Measurements from ENCODE around the gene SPEM3.

The SPEM3 gene
- total RNA-seq = 0 reads per million in 4 donors

- DNase-seq = no peak
These were observed at the start of gene SPEM3 for GRCh38 chr17:7428557-7428956. Gene SPEM3, plus strand, starts transcription at chr17:7428857. Its CDS starts 46 bp downstream, at chr17:7428903.

- no peak for DNase-seq
These were observed 49.5 kb upstream of the SPEM3 start for GRCh38 chr17:7379134-7379533.

DNA sequence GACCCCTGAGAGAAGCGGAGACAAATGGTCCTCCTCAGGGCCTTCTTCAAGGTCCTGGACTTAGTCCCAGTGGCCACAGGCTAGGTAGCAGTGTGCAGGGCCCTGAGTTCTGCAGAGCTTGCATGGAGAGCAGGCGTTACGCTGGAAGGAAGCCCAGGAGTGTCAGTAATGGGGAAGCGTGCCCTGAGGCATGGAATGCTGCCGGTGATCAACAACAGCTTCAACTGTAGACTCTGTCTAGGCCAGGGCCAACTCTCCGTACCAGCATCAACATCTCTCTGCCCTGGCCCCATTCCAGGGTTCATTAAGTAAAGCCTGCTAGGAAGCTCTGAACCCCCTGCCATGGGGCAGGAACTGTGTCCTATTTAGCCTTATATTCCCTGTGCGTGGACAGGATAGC lies 48.3 kb upstream of the SPEM3 start:
- no peak for DNase-seq

DNA sequence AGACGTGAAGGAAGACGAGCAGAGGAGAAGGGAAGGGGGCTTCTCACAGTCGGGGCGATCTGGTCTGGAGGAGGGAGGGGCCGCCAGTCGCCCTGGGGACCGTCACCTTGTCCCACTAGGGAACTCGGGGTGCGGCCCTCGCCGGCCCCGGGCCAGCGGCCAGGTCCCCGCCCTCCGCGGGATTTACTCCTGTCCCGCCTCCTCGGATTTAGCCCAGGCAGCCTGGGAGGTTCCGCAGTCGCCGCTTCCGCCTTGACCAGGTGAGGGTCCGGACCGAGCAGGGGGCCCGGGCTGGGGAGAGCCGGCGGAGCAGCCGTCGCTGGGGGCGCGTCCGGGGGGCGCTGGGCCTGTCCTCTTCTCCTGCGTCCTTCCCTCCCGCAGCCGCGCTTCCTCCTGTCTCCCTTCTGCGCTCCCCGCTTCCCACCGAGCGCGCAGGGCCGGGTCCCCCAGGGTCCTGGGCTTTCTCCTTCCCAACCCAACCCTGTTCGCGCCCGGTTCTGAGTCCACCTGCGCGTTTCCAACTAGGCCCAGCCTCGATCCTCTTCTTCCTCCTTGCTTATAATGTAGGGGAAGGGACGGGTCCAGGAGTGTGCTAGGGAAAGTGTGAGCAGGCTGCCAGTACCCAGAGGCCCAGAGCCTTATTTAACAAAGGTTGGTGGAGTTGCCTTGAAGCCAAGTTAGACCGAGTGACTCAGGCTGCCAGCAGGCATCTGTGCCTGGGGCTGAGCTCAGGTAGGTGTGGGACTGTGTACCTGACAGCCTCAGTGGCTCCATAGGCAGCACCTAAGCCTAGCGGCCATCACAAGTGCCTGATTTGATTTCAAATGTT lies 47.6 kb upstream of the SPEM3 start, which contains the start of gene TNK1:
TSS of gene TNK1 (plus strand) at position 235 of the 829 bp plus-strand sequence. CDS start 1,838 bp downstream, outside the sequence.
- DNase-seq = no peak

GRCh38 chr17:7382901-7383300 lies 45.8 kb upstream of the SPEM3 start:
- no peak for DNase-seq

DNA sequence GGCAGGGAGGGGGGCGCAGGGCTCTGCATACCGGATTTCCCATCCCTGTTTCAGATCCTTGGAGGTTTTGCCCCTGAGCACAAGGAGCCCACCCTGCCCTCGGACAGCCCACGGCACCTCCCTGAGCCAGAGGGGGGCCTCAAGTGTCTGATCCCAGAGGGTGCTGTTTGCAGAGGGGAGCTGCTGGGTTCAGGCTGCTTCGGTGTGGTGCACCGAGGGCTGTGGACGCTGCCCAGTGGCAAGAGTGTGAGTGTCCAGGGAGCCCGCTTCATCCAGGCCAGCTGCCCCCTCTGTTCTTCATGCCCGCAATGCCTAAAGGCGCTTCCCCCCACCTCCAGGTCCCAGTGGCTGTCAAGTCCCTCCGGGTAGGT lies 45.3 kb upstream of the SPEM3 start:
- DNase-seq = no peak

GRCh38 chr17:7383742-7384488 lies 44.7 kb upstream of the SPEM3 start:
- peak; percentile 62 to 82 (median 76) for DNase-seq

DNA sequence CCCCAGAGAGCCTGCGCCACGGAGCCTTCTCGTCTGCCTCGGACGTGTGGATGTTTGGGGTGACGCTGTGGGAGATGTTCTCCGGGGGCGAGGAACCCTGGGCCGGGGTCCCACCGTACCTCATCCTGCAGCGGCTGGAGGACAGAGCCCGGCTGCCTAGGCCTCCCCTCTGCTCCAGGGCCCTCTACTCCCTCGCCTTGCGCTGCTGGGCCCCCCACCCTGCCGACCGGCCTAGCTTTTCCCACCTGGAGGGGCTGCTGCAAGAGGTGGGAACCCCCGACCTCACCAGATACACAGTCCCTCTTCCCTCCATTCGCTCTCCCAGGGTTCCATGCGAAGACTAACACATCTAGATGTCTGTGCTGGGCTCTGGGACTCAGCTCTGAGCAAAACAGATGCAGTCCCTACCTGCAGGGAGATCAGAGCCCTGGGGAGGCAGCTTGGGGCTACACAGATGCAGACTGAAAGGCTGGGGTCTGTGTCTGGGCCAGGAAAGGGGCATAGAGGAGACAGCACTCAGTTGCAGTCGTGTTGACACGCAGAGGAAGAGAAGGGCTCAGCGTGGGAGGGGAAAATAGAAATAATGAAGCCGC lies 44.1 kb upstream of the SPEM3 start:
- DNase-seq = no peak

GRCh38 chr17:7388856-7389255 lies 39.8 kb upstream of the SPEM3 start:
- no peak for DNase-seq

GRCh38 chr17:7389924-7390910 lies 38.4 kb upstream of the SPEM3 start:
- no peak for DNase-seq

DNA sequence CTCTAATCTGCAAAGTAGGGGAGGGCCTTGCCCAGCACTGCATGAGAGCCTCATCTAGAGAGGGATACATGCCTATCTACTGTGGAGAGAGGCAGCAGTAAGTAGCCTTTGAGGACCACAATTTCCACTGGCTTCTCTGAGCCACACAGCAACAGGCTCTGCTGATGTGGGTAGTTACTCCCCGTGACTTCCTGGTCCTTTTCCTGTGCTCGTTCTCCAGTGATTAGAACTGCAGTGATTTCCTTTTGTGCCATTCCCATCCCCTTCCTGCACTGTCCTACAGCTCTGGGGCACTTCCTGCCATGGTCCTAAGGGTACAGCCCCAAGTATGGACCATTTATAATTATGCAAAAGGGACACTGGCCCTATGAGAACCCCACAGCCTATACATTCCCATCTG lies 37.4 kb upstream of the SPEM3 start:
- DNase-seq = no peak

- DNase-seq = no peak
These were observed 35.7 kb upstream of the SPEM3 start for GRCh38 chr17:7392696-7393612.

DNA sequence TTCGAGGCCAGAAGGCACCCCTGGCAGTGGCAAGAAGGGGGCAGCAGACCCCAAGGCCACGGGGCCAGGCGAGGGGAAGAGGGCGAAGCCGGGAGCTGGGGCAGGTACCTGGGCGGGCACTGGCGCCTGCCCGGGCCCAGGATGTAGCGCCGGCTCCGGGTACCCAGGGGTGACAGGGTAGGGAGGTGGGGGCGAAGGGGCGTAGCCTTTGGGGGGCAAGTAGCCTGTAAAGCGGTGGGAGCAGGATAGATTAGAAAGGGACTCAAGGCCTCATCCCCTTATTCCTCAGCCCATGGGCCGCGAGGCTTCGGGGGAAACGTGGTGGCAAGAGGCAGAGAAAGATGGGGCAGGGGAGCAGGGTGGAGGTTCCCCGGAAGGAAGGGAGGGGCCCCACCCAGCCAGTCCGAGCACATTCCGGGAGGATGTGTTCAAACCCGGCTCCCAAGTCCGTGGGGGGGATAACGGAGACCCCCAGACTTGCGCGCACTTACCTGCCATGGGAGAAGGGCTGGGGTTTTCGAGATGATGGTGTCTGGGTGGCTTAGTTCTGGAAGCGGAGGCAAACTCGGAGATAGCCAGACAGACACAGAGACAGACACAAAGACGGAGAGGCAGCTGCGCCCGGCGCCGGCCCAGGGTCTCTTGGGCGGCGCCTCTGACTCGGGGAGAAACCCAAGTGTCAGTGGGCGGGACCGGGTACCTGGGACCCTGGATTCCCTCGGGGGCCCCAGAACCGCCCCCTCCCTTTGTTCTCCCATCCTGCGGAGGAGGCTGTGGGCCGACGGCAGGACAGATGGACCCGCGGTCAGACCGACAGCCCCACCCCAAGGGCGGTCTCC lies 34.8 kb upstream of the SPEM3 start:
- peak; percentile 60 to 74 (median 68) for DNase-seq

DNA sequence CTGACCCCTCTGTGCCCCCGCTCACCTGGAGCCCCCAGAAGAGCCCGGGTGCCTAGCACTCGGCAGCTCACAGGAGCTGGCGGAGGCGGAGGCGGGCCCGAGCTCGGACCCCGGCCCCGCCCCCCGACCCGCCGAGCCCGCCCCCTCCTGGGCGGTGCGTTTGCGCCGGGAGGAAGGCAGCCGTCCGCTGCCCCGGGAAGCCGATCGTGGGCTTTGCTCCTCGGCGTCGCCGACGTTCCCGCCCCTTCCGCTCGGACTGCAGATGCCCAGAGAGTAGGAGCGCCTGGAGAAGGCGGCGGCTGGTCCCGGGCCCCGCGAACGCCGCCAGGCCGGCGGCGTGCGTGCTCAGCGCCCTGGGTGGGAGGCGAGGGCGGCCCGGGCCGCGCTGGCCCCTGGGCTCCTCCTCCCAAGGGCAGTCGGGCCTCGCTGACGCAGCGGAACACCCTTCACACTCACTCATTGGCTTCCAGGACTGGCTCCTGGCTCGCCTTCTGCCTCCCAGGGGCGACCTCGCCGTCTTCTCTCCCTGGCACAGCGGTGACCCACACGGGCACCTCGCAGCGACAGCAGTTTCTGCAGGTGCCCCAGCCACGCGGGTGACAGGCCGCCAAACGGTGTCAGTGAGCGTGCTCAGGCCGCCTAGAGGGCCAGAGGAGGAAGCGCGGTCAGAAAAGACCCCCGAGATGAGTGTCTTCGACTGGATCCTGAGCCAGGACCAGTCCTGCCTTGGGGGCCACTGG lies 34.0 kb upstream of the SPEM3 start, which contains the start of gene PLSCR3:
TSS of gene PLSCR3 (minus strand) at position 74 of the 740 bp plus-strand sequence. CDS start 415 bp downstream, outside the sequence.
- peak; percentile 67 to 81 (median 72) for DNase-seq

DNA sequence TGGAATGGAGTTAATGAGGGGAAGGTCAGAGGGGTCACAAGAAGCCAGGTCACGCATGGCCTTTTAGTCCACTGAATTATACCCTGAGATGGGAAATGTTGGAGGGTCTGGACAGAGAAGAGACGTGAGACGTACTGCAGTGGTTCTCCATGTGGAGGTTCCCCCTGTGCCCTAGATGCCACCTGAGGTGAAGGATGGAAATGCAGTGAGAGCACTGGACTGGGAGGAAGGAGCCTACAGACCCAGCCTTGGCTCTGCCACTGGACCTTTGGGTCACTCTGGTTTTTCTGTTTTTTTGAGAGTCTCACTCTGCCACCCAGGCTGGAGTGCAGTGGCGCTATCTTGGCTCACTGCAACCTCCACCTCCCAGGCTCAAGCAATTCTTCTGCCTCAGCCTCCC lies 32.5 kb upstream of the SPEM3 start:
- no peak for DNase-seq

GRCh38 chr17:7398612-7399011 lies 30.0 kb upstream of the SPEM3 start:
- no peak for DNase-seq

GRCh38 chr17:7403043-7403726 lies 25.5 kb upstream of the SPEM3 start:
- DNase-seq = no peak

GRCh38 chr17:7403727-7403976 lies 25.0 kb upstream of the SPEM3 start:
- no peak for DNase-seq
